Measurements from ENCODE around the gene ALDH1L2. TPM values are rescaled to one million over a fixed set of nuclear protein-coding genes. Genes with fewer than 3 reads are reported as not detected.

The ALDH1L2 gene
- total RNA-seq, 1 donor from 2014 or later = 69.2 TPM

DNA sequence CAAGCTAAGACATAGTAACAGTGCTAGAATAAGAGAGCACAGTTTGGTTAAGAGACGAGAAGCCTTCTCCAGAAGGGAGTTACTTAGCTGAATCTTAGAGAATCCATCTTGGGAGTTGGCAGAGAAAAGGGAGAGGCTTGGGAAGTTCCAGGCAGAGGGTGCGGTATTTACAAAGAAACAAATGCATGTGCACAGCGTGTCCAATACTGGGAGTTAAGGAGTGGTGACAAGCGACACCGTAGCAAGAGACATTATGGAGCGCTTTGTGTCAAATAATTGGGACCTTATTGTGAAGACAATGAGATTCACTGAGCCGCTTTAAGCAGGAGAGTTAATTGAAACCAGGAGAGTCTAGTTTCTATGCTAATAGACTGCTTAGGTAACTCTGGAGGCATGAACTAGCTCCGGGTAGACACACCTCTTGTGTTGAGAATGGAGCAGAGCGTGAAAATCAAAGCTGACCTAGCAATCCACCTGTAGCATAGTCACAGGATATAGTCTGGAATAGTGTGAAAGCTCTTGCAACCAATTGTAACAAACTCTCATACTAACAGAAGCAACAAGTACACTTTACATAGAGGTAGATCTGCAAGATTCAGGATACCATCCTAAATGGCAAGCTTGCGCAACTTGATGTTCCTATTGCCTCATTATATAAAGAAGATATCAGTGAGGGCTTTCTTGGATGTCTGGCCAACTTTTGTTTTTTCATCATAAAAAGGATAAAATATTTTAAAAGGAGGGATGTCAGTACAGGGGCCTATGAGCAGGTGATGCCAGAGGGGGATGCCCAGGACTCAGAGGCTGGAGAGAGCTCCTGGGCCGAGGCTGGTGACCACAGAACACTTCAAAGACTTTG, 5.3 kb downstream of the ALDH1L2 start:
- H3K36me3 Mint-ChIP-seq (ENCODE audit: low read depth, unreplicated experiment) = peaks cover 6% of the 10 kb centered on the region
- H3K4me3 ChIP-seq (ENCODE audit: insufficient read depth, low read depth, low read length) = no peak overlapping the region
- no peak overlapping the region for H3K27ac Mint-ChIP-seq (ENCODE audit: unreplicated experiment)
- H3K27ac ChIP-seq (ENCODE audit: low read depth, low read length) = no peak overlapping the region
- H3K4me1 ChIP-seq (ENCODE audit: insufficient read depth, low read length) = no peaks in the 10 kb centered on the region
- H3K9ac ChIP-seq (ENCODE audit: low read length) = no peak overlapping the region
- H3K36me3 ChIP-seq (ENCODE audit: insufficient read depth, low read length) = no peaks in the 10 kb centered on the region
- H3K9me3 Mint-ChIP-seq (ENCODE audit: unreplicated experiment) = peaks cover 2% of the 10 kb centered on the region
- peaks cover 17% of the 10 kb centered on the region for H4K20me1 ChIP-seq (ENCODE audit: insufficient read depth, low read length)
- peaks cover 18% of the 10 kb centered on the region for H3K4me1 Mint-ChIP-seq (ENCODE audit: low read depth, unreplicated experiment)
- H2AFZ ChIP-seq (ENCODE audit: low read depth, low read length) = no peak overlapping the region
- H3K9me3 ChIP-seq (ENCODE audit: insufficient read depth, low read depth, low read length) = no peaks in the 10 kb centered on the region
- H3K27me3 Mint-ChIP-seq (ENCODE audit: low read depth, unreplicated experiment) = no peaks in the 10 kb centered on the region
- FAIRE-seq (no peak), DNase-seq (ENCODE audit: low read depth) (no peak)
- TF ChIP-seq, protein P1, sequence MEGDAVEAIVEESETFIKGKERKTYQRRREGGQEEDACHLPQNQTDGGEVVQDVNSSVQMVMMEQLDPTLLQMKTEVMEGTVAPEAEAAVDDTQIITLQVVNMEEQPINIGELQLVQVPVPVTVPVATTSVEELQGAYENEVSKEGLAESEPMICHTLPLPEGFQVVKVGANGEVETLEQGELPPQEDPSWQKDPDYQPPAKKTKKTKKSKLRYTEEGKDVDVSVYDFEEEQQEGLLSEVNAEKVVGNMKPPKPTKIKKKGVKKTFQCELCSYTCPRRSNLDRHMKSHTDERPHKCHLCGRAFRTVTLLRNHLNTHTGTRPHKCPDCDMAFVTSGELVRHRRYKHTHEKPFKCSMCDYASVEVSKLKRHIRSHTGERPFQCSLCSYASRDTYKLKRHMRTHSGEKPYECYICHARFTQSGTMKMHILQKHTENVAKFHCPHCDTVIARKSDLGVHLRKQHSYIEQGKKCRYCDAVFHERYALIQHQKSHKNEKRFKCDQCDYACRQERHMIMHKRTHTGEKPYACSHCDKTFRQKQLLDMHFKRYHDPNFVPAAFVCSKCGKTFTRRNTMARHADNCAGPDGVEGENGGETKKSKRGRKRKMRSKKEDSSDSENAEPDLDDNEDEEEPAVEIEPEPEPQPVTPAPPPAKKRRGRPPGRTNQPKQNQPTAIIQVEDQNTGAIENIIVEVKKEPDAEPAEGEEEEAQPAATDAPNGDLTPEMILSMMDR (IDR thresholded peaks at IDR 0.05; ENCODE audit: insufficient read depth, low read depth, low read length) = no peak
- TF ChIP-seq EZH2 (IDR thresholded peaks at IDR 0.05; ENCODE audit: insufficient read depth, low read length) = no peak
- peaks cover 14% of the 10 kb centered on the region for H3K79me2 ChIP-seq (ENCODE audit: insufficient read depth, low read length)
- H3K4me3 Mint-ChIP-seq (ENCODE audit: unreplicated experiment) = peak overlapping the region; percentile 55
- H3K27me3 ChIP-seq (ENCODE audit: insufficient read depth, low read length) = no peaks in the 10 kb centered on the region
- H3K4me2 ChIP-seq (ENCODE audit: low read length) = no peak overlapping the region

DNA sequence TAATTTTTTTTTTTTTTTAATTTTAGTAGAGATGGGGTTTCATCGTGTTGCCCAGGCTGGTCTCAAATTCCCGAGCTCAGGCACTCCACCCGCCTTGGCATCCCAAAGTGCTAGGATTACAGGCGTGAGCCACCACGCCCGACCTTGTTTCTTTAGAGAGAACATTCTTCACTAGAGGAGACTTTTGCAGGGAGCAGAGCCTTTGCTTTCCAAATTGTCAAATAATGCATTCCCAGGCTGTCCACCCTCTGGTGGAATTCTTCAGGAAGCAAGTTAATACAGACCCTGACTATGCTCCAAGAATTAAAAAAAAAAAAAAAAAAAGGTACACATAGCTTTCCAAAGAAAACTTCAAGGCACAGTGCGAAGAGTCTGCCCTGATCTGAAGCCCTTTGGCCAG, 6.8 kb downstream of the ALDH1L2 start:
- Mint-ChIP-seq H3K27ac (ENCODE audit: unreplicated experiment) (no peak overlapping the region), H3K27me3 (ENCODE audit: low read depth, unreplicated experiment) (no peaks in the 10 kb centered on the region)
- no peaks in the 10 kb centered on the region for H3K36me3 ChIP-seq (ENCODE audit: insufficient read depth, low read length)

More for the DNA sequence above, 6.8 kb downstream of the ALDH1L2 start:
- no peak for FAIRE-seq
- Histone ChIP-seq H3K79me2 (ENCODE audit: insufficient read depth, low read length) (peaks cover 8% of the 10 kb centered on the region), H3K4me2 (ENCODE audit: low read length) (no peak overlapping the region), H2AFZ (ENCODE audit: low read depth, low read length) (no peak overlapping the region), H3K4me3 (ENCODE audit: insufficient read depth, low read depth, low read length) (no peak overlapping the region), H3K27ac (ENCODE audit: low read depth, low read length) (no peak overlapping the region), H3K27me3 (ENCODE audit: insufficient read depth, low read length) (no peaks in the 10 kb centered on the region), H3K9me3 (ENCODE audit: insufficient read depth, low read depth, low read length) (no peaks in the 10 kb centered on the region), H3K4me1 (ENCODE audit: insufficient read depth, low read length) (no peaks in the 10 kb centered on the region), H4K20me1 (ENCODE audit: insufficient read depth, low read length) (peaks cover 17% of the 10 kb centered on the region), H3K9ac (ENCODE audit: low read length) (no peak overlapping the region)
- TF ChIP-seq, protein P1 (IDR thresholded peaks at IDR 0.05; ENCODE audit: insufficient read depth, low read depth, low read length) = no peak
- no peak for TF ChIP-seq EZH2 (IDR thresholded peaks at IDR 0.05; ENCODE audit: insufficient read depth, low read length)
- Mint-ChIP-seq H3K36me3 (ENCODE audit: low read depth, unreplicated experiment) (peaks cover 11% of the 10 kb centered on the region), H3K9me3 (ENCODE audit: unreplicated experiment) (peaks cover 2% of the 10 kb centered on the region), H3K4me3 (ENCODE audit: unreplicated experiment) (no peak overlapping the region), H3K4me1 (ENCODE audit: low read depth, unreplicated experiment) (peaks cover 15% of the 10 kb centered on the region)
- no peak for DNase-seq (ENCODE audit: low read depth)

Measured in astrocyte (in vitro differentiated cells and primary cell).